ENCODE measurements around the gene ATP8B3. TPM values are rescaled to one million over a fixed set of nuclear protein-coding genes. Genes with fewer than 3 reads are reported as not detected.

Gene ATP8B3
- total and polyA plus RNA-seq, 10 of the 15 experiments (the other 5 are each of a cell fraction or from before 2014, with no cell fraction given): 0.13 to 1.7 (median 0.52) TPM

- ChIA-PET SMC1A (ENCODE audit: uncharacterized antibody, unreplicated experiment) (interaction anchor here (0.9 to 1.3 kb wide), 3 partner anchors 29 to 281 kb away, joined by 3 to 8 read pairs (median 3); no protein-coding TSS in a partner anchor), POLR2A (no interaction called here), RAD21 (ENCODE audit: unreplicated experiment) (interaction anchor here (1.1 kb wide), 2 partner anchors 155 to 283 kb away, joined by 3 to 8 read pairs; no protein-coding TSS in a partner anchor), CTCF (interaction anchor here (0.5 to 2.4 kb wide), 27 partner anchors 8 to 281 kb away, joined by 3 to 27 read pairs (median 4); partner anchors contain the start of gene ABHD17A)
- no TSS peak for BruUV-seq (replicated peaks)
- FAIRE-seq (no peak), ATAC-seq (peak; percentile 10; the same call in 1 of the 3 replicates), DNase-seq (ENCODE audit: low read depth, low spot score) (no peak)
- intact Hi-C loops (cut with micrococcal nuclease; ENCODE audit: unreplicated experiment) (no loop called here), in situ Hi-C loops (cut with MboI) (no loop called here)
- Histone ChIP-seq H3K27me3 (replicated peaks in 1 of 2; ENCODE audit: control insufficient read depth in 2 of 2, insufficient read depth in 2 of 2, low read length in 1 of 2) (no peaks in the 10 kb centered on the region), H3K4me2 (ENCODE audit: control insufficient read depth, insufficient read depth) (no peak overlapping the region), H3K9me3 (replicated peaks; ENCODE audit: control insufficient read depth, insufficient read depth, low read length) (no peaks in the 10 kb centered on the region), H4K20me1 (ENCODE audit: control insufficient read depth, insufficient read depth) (no peaks in the 10 kb centered on the region), H3K4me1 (ENCODE audit: control insufficient read depth, insufficient read depth, low read length) (no peaks in the 10 kb centered on the region), H3K4me3 (no peak overlapping the region), H3K36me3 (ENCODE audit: control insufficient read depth in 2 of 2, insufficient read depth in 2 of 2, low read length in 1 of 2) (peaks cover 2 to 9% of the 10 kb centered on the region in 2 experiments; a peak in 3 of 4 replicates), H2AFZ (ENCODE audit: control insufficient read depth, low read depth, low read length) (no peak overlapping the region), H3K27ac (ENCODE audit: control insufficient read depth, insufficient read depth) (no peak overlapping the region), H3K9ac (ENCODE audit: control insufficient read depth, insufficient read depth, low read length) (no peak overlapping the region), H3K79me2 (ENCODE audit: control insufficient read depth, insufficient read depth, low read length) (no peaks in the 10 kb centered on the region; the same call in 1 of the 2 replicates)
- 65% methylated on average over 36 of the region's 63 CpGs for WGBS (ENCODE audit: insufficient coverage, insufficient replicate concordance, low lambda C conversion rate, missing lambda C conversion rate)
- TF ChIP-seq POLR2A (IDR thresholded peaks at IDR 0.05; ENCODE audit: low read depth, low read length): peak; percentile 33; the same call in 1 of the 2 replicates
- TF ChIP-seq ZBTB11 (CRISPR knock-in tag; IDR thresholded peaks at IDR 0.05): no peak
- peak in 1 of 2 experiments; percentile 51; a peak in 2 of 3 replicates for TF ChIP-seq EGR1 (IDR thresholded peaks at IDR 0.05; ENCODE audit: borderline replicate concordance in 1 of 2, low read depth in 2 of 2, low read length in 2 of 2)
Observed at GRCh38 chr19:1826557-1827521, 14.8 kb upstream of the ATP8B3 start.

Data from GM12878 (cell line).